Measurements from ENCODE around the gene C19orf33.

DNA sequence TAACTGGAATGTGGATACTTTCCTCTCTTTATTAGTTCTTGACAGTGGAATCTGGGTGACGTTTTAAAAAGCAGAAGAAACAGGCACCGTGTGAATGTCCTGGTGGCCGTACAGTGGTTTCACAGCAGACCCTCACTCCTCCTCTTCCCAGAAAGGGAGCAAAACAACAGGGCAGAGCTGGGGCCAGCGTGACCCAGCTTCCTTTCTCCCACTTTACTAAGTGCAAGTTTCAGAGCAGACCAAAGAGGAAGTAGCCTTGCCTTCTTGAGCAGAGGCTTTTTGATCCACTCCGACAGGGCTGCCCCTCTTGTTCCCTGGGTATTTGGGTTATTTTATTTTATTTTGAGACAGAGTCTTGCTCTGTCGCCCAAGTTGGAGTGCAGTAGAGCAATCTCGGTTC is 19.6 kb upstream of the C19orf33 start:
- TF ChIP-seq, protein P1, sequence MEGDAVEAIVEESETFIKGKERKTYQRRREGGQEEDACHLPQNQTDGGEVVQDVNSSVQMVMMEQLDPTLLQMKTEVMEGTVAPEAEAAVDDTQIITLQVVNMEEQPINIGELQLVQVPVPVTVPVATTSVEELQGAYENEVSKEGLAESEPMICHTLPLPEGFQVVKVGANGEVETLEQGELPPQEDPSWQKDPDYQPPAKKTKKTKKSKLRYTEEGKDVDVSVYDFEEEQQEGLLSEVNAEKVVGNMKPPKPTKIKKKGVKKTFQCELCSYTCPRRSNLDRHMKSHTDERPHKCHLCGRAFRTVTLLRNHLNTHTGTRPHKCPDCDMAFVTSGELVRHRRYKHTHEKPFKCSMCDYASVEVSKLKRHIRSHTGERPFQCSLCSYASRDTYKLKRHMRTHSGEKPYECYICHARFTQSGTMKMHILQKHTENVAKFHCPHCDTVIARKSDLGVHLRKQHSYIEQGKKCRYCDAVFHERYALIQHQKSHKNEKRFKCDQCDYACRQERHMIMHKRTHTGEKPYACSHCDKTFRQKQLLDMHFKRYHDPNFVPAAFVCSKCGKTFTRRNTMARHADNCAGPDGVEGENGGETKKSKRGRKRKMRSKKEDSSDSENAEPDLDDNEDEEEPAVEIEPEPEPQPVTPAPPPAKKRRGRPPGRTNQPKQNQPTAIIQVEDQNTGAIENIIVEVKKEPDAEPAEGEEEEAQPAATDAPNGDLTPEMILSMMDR (IDR thresholded peaks at IDR 0.05) = no peak
- no peak for TF ChIP-seq POLR2A (IDR thresholded peaks at IDR 0.05)
